Muscle layer of duodenum (tissue), 2 donors: Measurements from ENCODE around the gene NRXN3.

Source experiments
- H3K27ac ChIP-seq: one replicate; pipeline ENCODE4 v1.7.0; 2013; ENCODE audit warnings: mild to moderate bottlenecking, low read length
- H3K27me3 ChIP-seq: one replicate; pipeline ENCODE4 v1.7.0; 2013; ENCODE audit warnings: low read depth, mild to moderate bottlenecking, control low read depth, low read length
- H3K36me3 ChIP-seq, 2 donors: one replicate each; pipeline ENCODE4 v1.7.0; 2013; ENCODE audit warnings: low read length in 2 of 2, control low read depth in 1 of 2, mild to moderate bottlenecking in 1 of 2; ENCODE audit not compliant: insufficient read depth in 2 of 2, control insufficient read depth in 1 of 2
- H3K4me1 ChIP-seq, 2 donors: one replicate each; pipeline ENCODE4 v1.7.0; 2013; ENCODE audit warnings: low read length in 2 of 2, mild to moderate bottlenecking in 2 of 2, control low read depth in 1 of 2, moderate library complexity in 1 of 2; ENCODE audit not compliant: insufficient read depth in 2 of 2, control insufficient read depth in 1 of 2
- H3K4me3 ChIP-seq, 2 donors: one replicate each; pipeline ENCODE4 v1.7.0; 2013; ENCODE audit warnings: low read length in 2 of 2, low read depth in 1 of 2, mild to moderate bottlenecking in 1 of 2
- H3K9me3 ChIP-seq, 2 donors: one replicate each; pipeline ENCODE4 v1.7.0; 2013; ENCODE audit warnings: low read length in 2 of 2, control low read depth in 1 of 2, mild to moderate bottlenecking in 1 of 2; ENCODE audit not compliant: control insufficient read depth in 1 of 2
- donor health status: healthy.

Gene NRXN3

DNA sequence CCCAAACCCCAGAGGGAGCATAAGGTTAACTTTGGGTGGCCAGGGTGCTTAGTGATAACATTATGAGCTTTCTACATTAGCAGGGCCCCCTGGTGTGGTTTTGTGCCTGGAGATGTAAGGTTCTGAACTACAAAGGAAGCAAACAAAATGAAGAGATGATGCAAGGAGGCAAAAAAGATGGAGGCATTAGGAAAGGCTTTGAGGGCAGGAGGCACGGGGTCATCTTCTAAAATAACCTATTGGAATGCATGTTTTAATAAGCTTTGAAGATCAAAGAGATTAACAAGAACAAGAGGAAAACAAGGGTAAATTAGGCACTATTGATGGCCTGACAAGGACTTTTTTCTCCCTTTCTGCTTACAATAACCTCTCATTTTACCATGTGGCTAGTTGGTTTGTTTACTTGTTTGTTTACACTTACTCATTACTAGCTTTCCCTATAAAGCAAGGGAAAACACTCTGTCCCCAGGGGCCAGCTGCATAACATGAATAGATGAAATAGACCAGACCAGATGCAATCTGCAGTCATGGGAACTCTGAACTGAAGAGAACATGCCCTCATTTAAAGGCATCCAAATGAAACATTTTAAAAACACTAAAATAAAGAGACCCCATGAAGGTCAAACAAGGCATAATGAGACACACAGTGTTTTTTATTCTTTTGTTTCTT, 1650.8 kb downstream of the NRXN3 start:
- no peak overlapping the region for H3K4me3 ChIP-seq
- H3K27me3 ChIP-seq, result no peaks in the 10 kb centered on the region
- H3K9me3 ChIP-seq, result no peaks in the 10 kb centered on the region
- no peaks in the 10 kb centered on the region for H3K4me1 ChIP-seq
- H3K27ac ChIP-seq, result no peak overlapping the region
- no peaks in the 10 kb centered on the region for H3K36me3 ChIP-seq

DNA sequence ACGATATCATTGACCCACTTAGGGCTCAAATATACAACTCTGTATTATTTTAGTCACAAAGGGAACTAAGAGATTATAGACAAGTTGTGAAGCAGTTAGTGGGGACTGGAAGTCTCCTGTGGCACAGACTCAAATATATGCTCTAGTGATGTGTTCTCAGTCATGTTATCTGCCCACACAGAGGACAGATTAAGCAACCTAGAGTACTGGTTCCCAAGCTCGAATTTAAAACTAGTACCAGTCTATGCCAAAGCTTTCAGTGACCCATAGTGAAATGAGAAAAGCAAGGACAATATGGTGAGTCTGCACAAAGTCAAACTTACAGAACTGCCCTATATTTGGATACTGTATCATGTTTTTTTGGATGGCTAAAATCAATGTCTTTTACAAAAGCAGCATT, 1651.9 kb downstream of the NRXN3 start:
- Histone ChIP-seq H3K27ac (no peak overlapping the region), H3K4me1 (no peaks in the 10 kb centered on the region), H3K36me3 (no peaks in the 10 kb centered on the region), H3K4me3 (no peak overlapping the region), H3K9me3 (no peaks in the 10 kb centered on the region), H3K27me3 (no peaks in the 10 kb centered on the region)

DNA sequence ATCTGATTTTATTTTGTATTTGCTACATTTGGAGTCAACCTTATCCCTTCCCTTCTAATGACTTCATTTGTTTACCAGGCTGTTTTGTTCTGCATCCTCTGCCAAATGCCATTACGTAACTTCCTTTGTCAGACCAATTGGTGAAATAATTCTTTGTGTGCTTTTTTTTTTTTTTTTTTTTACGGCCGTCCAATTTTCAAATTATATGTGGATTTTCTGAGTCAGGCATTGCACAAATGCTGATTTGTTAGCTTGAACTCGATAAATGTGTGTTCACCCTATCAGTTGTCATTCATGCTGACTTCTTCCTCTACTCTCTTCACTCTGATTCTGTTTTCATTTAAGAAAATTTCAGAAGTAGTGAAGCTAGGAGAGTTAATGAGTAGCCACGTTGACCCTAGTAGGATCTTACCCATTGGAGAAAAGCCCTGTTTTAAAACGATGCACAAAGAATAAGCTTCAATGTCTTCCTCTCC, 1654.9 kb downstream of the NRXN3 start:
- no peaks in the 10 kb centered on the region for H3K27me3 ChIP-seq
- H3K4me3 ChIP-seq, result no peak overlapping the region
- no peak overlapping the region for H3K27ac ChIP-seq
- no peaks in the 10 kb centered on the region for H3K36me3 ChIP-seq
- no peaks in the 10 kb centered on the region for H3K4me1 ChIP-seq
- H3K9me3 ChIP-seq, result no peaks in the 10 kb centered on the region

DNA sequence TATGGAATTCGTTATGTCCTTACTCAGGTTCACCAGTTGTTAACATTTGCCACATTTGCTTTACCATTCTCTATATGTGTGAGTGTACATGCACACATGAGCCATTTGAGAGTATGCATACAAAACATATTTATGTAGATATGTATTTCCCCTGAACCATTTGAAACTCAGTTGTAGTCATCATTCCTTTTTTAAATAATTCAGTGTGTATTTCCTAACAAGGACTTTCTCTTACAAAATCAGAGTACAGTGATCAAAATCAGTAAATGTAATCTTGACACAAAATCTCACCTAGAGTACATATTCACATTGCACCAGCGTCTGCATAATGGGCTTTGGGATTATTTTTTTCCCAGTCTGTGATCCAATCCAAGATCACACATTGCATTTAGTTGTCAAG, 1656.2 kb downstream of the NRXN3 start:
- H3K27me3 ChIP-seq, result no peaks in the 10 kb centered on the region
- H3K4me1 ChIP-seq, result no peaks in the 10 kb centered on the region
- no peaks in the 10 kb centered on the region for H3K9me3 ChIP-seq
- H3K27ac ChIP-seq, result no peak overlapping the region
- H3K4me3 ChIP-seq, result no peak overlapping the region
- no peaks in the 10 kb centered on the region for H3K36me3 ChIP-seq

DNA sequence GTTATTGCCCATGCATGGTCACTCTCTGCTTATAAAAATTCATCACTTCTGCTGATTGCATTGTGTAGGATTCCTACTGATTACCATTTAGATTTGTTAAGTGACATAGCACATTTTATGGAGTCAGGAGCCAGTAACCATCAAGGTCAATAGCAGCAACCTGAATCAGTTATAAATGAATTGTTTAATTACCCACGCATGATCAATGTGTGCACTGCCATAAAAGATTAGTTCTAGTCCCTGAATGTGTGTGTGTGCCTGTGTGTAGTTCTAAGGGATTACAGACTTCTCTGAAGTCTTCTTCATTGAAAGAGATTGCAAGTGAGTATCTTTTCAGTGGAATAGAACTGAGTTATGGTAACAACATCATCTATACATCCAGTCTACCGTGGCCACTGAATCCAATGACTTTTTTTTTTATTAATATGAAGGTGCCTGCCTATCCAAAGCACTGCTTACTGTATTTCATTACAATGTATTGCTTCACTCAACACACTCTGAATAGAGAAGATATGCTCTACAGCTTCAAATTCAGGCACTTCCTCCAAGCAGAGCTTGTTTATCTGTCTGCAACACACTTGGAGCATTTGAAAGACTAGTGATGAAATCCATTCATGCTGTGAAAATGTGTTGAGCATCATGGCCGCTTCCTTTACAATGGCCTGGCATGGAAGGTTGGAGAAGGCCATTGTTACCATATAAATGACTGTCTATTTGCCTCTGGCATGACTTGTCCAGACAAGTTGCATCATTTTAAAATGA, 1659.4 kb downstream of the NRXN3 start:
- Histone ChIP-seq H3K36me3 (no peaks in the 10 kb centered on the region), H3K9me3 (no peaks in the 10 kb centered on the region), H3K4me3 (no peak overlapping the region), H3K4me1 (no peaks in the 10 kb centered on the region), H3K27me3 (no peaks in the 10 kb centered on the region), H3K27ac (no peak overlapping the region)

DNA sequence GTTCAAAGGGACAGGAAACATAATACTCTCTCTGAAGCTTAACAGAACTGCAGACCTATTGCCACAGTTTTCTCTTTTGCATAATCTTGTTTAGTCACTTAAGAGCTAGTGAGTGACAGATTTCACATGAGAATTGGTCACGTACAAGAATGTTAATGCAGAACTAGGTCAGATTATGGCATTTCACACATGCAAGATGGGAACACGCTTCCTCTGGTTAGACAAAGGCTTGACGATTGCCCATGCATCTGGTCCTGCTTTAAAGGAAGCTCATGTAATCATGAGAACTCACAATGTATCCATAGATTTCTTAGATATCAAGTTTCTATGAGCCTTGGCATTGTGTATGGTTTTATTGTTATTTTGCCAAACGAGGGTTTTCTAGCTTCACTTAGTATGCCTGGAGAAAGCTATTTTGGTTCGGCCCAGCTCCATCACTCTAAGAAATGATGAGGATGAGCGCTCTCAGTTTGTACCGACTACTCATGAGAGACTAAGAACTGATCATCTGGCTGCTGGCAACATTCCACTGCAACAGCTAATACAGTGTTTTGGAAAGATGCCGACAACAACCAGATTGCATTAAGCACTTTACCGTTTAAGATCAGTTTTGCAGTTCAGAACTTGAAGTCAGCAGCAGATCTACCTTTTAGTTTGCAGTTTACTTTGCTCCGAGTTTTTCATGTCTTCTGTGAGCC, 1661.2 kb downstream of the NRXN3 start:
- no peak overlapping the region for H3K4me3 ChIP-seq
- no peaks in the 10 kb centered on the region for H3K36me3 ChIP-seq
- H3K27ac ChIP-seq, result no peak overlapping the region
- no peaks in the 10 kb centered on the region for H3K9me3 ChIP-seq
- no peaks in the 10 kb centered on the region for H3K4me1 ChIP-seq
- no peaks in the 10 kb centered on the region for H3K27me3 ChIP-seq

DNA sequence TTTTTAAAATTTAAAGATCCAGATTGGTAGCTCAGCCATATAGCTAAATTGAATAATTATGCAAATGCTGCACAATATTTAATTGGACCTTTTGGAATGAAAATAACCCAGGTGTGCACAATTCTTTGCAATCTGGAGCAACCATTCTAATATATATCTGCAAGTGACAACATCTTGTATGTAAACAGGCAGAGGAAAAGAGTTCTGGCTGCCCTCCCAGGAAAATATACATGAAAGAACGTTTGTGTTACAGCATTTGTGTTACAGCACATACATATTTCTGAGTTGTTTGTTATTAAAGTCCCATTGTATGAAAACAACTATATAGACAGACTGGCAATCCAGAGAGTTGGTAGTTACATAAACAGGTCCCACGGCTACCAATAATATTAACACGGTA, 1663.6 kb downstream of the NRXN3 start:
- no peak overlapping the region for H3K27ac ChIP-seq
- H3K4me3 ChIP-seq, result no peak overlapping the region
- H3K4me1 ChIP-seq, result no peaks in the 10 kb centered on the region
- no peaks in the 10 kb centered on the region for H3K9me3 ChIP-seq
- H3K27me3 ChIP-seq, result no peaks in the 10 kb centered on the region
- no peaks in the 10 kb centered on the region for H3K36me3 ChIP-seq

DNA sequence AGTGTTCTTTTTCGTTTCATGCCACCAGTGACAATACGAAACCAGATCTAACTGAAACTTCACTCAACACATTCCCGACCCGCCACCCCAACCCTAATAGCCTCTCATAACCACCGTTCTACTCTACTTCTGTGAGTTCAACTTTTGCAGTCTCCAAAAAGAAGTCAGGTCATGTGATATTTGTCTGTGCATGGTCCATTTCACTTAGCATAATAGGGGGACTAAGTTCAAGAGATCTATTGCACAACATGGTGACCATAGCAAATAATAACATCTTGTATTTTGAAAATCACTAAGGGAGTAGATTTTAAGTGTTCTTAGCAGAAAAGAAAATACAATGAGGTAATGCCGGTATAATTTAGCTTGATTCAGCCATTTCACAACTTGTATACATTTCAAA, 1664.7 kb downstream of the NRXN3 start:
- no peaks in the 10 kb centered on the region for H3K9me3 ChIP-seq
- no peaks in the 10 kb centered on the region for H3K27me3 ChIP-seq
- no peak overlapping the region for H3K27ac ChIP-seq
- no peaks in the 10 kb centered on the region for H3K4me1 ChIP-seq
- H3K4me3 ChIP-seq, result no peak overlapping the region
- no peaks in the 10 kb centered on the region for H3K36me3 ChIP-seq

DNA sequence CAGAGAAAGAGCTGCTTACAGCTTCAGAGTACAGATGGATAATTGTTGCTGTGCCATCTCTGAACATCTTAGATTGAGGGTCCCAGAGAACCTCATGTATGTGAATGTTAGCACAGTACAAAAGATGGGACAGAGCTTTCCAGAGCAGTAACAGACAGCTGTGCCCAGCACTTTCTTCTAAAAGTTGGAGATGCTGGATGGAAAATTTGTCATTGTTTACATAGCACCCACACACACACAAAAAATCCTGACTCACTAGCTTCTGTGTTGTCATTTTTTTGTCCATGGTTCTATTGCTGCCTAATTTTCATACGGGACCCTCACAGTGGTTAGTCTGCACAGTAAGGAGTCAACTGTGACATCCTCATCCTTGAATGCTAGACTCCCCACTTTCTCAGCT, 1666.4 kb downstream of the NRXN3 start:
- H3K36me3 ChIP-seq, result no peaks in the 10 kb centered on the region
- H3K27ac ChIP-seq, result no peak overlapping the region
- peaks cover 0 to 8% of the 10 kb centered on the region in 2 donors for H3K4me1 ChIP-seq
- H3K4me3 ChIP-seq, result no peak overlapping the region
- H3K27me3 ChIP-seq, result no peaks in the 10 kb centered on the region
- H3K9me3 ChIP-seq, result no peaks in the 10 kb centered on the region

DNA sequence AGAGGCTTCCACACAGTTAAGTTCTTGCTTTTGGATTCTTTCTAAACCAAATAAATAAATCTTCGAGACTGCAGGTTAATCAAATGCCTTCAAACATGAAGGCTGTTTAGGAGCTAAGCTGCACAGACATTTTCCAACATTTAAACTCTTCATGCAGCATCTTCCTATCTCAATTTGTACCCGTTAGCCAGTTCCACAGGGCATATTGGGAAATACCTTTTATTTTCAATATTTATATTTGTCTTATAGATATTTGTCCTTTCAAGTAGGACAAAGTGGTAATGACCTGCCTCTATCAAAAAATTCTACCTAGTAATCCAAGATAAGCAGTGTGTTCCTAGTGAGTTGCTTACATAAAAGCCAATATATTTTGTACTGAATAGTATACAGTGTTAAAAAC, 1667.5 kb downstream of the NRXN3 start:
- Histone ChIP-seq H3K36me3 (no peaks in the 10 kb centered on the region), H3K4me1 (peaks cover 0 to 14% of the 10 kb centered on the region in 2 donors), H3K27me3 (no peaks in the 10 kb centered on the region), H3K4me3 (no peak overlapping the region), H3K27ac (no peak overlapping the region), H3K9me3 (no peaks in the 10 kb centered on the region)

DNA sequence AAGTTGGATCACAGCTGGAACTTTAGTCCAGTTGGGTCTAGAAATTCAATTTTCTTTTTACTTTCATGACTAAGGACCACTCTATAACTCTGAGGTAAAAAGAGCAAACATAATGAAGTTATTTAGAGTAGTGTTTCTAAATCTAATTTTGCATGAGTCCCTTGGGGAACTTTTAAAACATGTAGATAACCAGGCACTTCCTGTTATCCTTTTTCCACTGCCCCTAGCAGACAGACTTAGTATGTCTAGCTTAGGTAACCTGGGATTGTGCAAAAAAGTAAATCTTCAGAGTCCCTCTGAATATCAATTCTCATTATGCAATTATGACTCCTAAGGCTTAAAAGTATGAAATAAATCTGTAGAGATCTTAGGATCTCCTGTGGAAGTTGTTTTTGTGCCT, 1669.9 kb downstream of the NRXN3 start:
- no peaks in the 10 kb centered on the region for H3K9me3 ChIP-seq
- no peak overlapping the region for H3K4me3 ChIP-seq
- H3K27me3 ChIP-seq, result no peaks in the 10 kb centered on the region
- H3K27ac ChIP-seq, result no peak overlapping the region
- H3K36me3 ChIP-seq, result no peaks in the 10 kb centered on the region
- peaks cover 0 to 14% of the 10 kb centered on the region in 2 donors for H3K4me1 ChIP-seq
